ENCODE results near the gene SMYD3.

Gene SMYD3

GRCh38 chr1:246195296-246195695 lies 311.8 kb downstream of the SMYD3 start:
- H4K20me1 ChIP-seq (ENCODE audit: insufficient read depth), result no peaks in the 10 kb centered on the region
- no peak overlapping the region for H3K4me2 ChIP-seq
- no peak overlapping the region for H3K27ac ChIP-seq
- H3K27me3 ChIP-seq (ENCODE audit: insufficient read depth, low read depth), result no peaks in the 10 kb centered on the region
- no peak for TF ChIP-seq CTCF (conservative IDR thresholded peaks at IDR 0.05; ENCODE audit: low read depth, low read length)
- H3K4me3 ChIP-seq (IDR thresholded peaks at IDR 0.05; ENCODE audit: insufficient read depth, low read depth, low read length), result no peak overlapping the region
- no peak overlapping the region for H2AFZ ChIP-seq (ENCODE audit: low read depth)
- no peaks in the 10 kb centered on the region for H3K36me3 ChIP-seq (ENCODE audit: insufficient read depth)
- no peaks in the 10 kb centered on the region for H3K4me1 ChIP-seq (ENCODE audit: low read depth, poor library complexity, severe bottlenecking)
- H3K79me2 ChIP-seq (ENCODE audit: insufficient read depth, low read depth), result no peaks in the 10 kb centered on the region
- H3K9ac ChIP-seq, result no peak overlapping the region

GRCh38 chr1:246193537-246193936 lies 313.5 kb downstream of the SMYD3 start:
- no peak for TF ChIP-seq CTCF (conservative IDR thresholded peaks at IDR 0.05; ENCODE audit: low read depth, low read length)
- H3K4me1 ChIP-seq (ENCODE audit: low read depth, poor library complexity, severe bottlenecking), result no peaks in the 10 kb centered on the region
- H3K27me3 ChIP-seq (ENCODE audit: insufficient read depth, low read depth), result no peaks in the 10 kb centered on the region
- no peak overlapping the region for H3K27ac ChIP-seq
- no peaks in the 10 kb centered on the region for H3K36me3 ChIP-seq (ENCODE audit: insufficient read depth)
- no peak overlapping the region for H3K4me3 ChIP-seq (IDR thresholded peaks at IDR 0.05; ENCODE audit: insufficient read depth, low read depth, low read length)
- no peak overlapping the region for H2AFZ ChIP-seq (ENCODE audit: low read depth)
- no peaks in the 10 kb centered on the region for H3K79me2 ChIP-seq (ENCODE audit: insufficient read depth, low read depth)
- no peak overlapping the region for H3K9ac ChIP-seq
- H4K20me1 ChIP-seq (ENCODE audit: insufficient read depth), result no peaks in the 10 kb centered on the region
- no peak overlapping the region for H3K4me2 ChIP-seq

GRCh38 chr1:246189126-246189525 lies 318.0 kb downstream of the SMYD3 start:
- no peaks in the 10 kb centered on the region for H4K20me1 ChIP-seq (ENCODE audit: insufficient read depth)

DNA sequence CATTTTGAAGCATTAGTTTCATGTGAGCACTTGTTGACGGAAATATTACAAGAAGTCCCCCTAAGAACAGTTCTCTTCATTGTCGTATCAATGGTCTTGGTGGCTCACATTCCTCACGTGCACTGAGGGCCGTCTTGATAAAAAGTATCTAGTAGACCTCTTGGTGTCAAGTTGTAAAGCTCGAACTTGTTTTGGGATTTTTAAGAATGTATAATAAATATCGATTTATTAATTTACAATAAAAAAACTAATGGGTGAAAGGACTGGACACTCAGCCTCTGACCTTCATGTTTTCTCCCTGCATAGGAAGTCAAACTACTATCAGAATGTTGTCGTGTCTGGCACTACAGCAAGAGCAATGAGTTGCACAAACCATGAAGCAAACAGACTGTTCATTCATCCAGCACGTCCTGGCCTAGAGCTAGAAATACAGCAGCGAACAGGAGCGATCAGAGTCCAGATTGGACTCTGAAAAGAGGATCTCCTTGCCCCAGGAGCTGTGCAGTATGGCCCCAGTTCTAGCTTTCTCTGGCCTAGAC lies 319.2 kb downstream of the SMYD3 start:
- Histone ChIP-seq H4K20me1 (ENCODE audit: insufficient read depth) (no peaks in the 10 kb centered on the region), H3K4me3 (IDR thresholded peaks at IDR 0.05; ENCODE audit: insufficient read depth, low read depth, low read length) (no peak overlapping the region), H3K9ac (no peak overlapping the region), H3K27me3 (ENCODE audit: insufficient read depth, low read depth) (no peaks in the 10 kb centered on the region), H2AFZ (ENCODE audit: low read depth) (no peak overlapping the region), H3K4me1 (ENCODE audit: low read depth, poor library complexity, severe bottlenecking) (no peaks in the 10 kb centered on the region), H3K27ac (no peak overlapping the region), H3K4me2 (no peak overlapping the region), H3K36me3 (ENCODE audit: insufficient read depth) (no peaks in the 10 kb centered on the region), H3K79me2 (ENCODE audit: insufficient read depth, low read depth) (no peaks in the 10 kb centered on the region)
- TF ChIP-seq CTCF (conservative IDR thresholded peaks at IDR 0.05; ENCODE audit: low read depth, low read length), result no peak

More at GRCh38 chr1:246189126-246189525, 318.0 kb downstream of the SMYD3 start:
- no peaks in the 10 kb centered on the region for H3K79me2 ChIP-seq (ENCODE audit: insufficient read depth, low read depth)
- no peak overlapping the region for H3K4me3 ChIP-seq (IDR thresholded peaks at IDR 0.05; ENCODE audit: insufficient read depth, low read depth, low read length)
- H3K4me2 ChIP-seq, result no peak overlapping the region
- no peak overlapping the region for H2AFZ ChIP-seq (ENCODE audit: low read depth)
- H3K27me3 ChIP-seq (ENCODE audit: insufficient read depth, low read depth), result no peaks in the 10 kb centered on the region
- H3K9ac ChIP-seq, result no peak overlapping the region
- H3K27ac ChIP-seq, result no peak overlapping the region
- TF ChIP-seq CTCF (conservative IDR thresholded peaks at IDR 0.05; ENCODE audit: low read depth, low read length), result no peak
- H3K4me1 ChIP-seq (ENCODE audit: low read depth, poor library complexity, severe bottlenecking), result no peaks in the 10 kb centered on the region
- no peaks in the 10 kb centered on the region for H3K36me3 ChIP-seq (ENCODE audit: insufficient read depth)
